SJCRH30 (cell line): Measurements from ENCODE around the gene TTYH3. TPM values are rescaled to one million over a fixed set of nuclear protein-coding genes. Genes with fewer than 3 reads are reported as not detected.
"Not testable (repeated sequence)": the region's sequence is repeated elsewhere in the genome, so short reads cannot be mapped to it uniquely, and the experiment has no call there.

Experiments
- DNase-seq, 2 experiments: peaks; one replicate each; pipeline ENCODE4 v3.0.0-alpha.2; 2015 to 2020
- H3K27ac ChIP-seq: fragments of 250-450 bp; sonication (Bioruptor Pico); 2 replicates; pipeline ENCODE4 v1.5.1; 2020; ENCODE audit warnings: mild to moderate bottlenecking, moderate library complexity
- H3K27me3 ChIP-seq: fragments of 250-450 bp; sonication (Bioruptor Pico); 2 replicates; pipeline ENCODE4 v1.5.1; 2020; ENCODE audit warnings: mild to moderate bottlenecking, moderate library complexity
- H3K36me3 ChIP-seq: fragments of 250-450 bp; sonication (Bioruptor Pico); 2 replicates; pipeline ENCODE4 v1.5.1; 2020; ENCODE audit warnings: mild to moderate bottlenecking, moderate library complexity
- H3K4me1 ChIP-seq: fragments of 250-450 bp; sonication (Bioruptor Pico); 2 replicates; pipeline ENCODE4 v1.5.1; 2020; ENCODE audit warnings: mild to moderate bottlenecking, moderate library complexity
- H3K4me3 ChIP-seq: fragments of 250-450 bp; sonication (Bioruptor Pico); 2 replicates; pipeline ENCODE4 v1.5.1; 2020; ENCODE audit warnings: mild to moderate bottlenecking, moderate library complexity
- H3K9me3 ChIP-seq: fragments of 250-450 bp; sonication (Bioruptor Pico); replicated peaks from 2 replicates; pipeline ENCODE4 v1.5.1; 2020; ENCODE audit warnings: mild to moderate bottlenecking, moderate library complexity
- total RNA-seq: library from RNA; depleted of rRNA; stranded (reverse); fragments of >200 nt; shearing (Covaris generic); gene quantifications from 2 replicates; pipeline ENCODE4 v1.2.3, GENCODE V29; 2014

The TTYH3 gene
- total RNA-seq, 1 experiment from 2014 or later, result 58.8 TPM

DNA sequence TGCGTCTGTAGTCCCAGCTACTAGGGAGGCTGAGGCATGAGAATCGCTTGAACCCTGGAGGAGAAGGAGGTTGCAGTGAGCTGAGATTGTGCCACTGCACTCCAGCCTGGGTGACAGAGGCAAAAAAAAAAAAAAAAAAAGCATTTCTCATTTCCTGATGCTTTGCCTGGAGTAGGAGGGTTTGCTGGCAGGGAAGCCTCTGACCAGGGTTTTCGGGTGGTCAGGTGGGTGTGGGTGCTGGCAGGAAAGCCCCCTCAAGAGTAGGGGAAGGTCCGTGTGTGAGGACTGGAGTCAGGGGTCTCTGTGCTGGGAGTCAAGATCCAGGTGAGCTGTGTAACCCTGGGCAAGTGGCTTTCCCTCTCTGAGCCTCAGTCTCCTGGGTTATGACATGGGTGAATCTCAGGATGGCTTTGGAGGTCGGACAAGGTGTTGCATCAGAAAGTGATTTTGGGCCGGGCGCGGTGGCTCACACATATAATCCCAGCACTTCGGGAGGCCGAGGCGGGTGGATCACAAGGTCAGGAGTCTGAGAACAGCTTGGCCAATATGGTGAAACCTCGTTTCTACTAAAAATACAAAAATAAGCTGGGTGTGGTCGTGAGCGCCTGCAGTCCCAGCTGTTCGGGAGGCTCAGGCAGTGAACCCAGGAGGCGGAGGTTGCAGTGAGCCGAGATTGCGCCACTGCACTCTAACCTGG lies 59.4 kb downstream of the TTYH3 start:
- peak; percentile 57 to 61 for DNase-seq
- no peaks in the 10 kb centered on the region for H3K36me3 ChIP-seq
- no peak overlapping the region for H3K4me3 ChIP-seq
- H3K9me3 ChIP-seq, result no peaks in the 10 kb centered on the region
- no peaks in the 10 kb centered on the region for H3K27me3 ChIP-seq
- peaks cover 38% of the 10 kb centered on the region for H3K4me1 ChIP-seq
- H3K27ac ChIP-seq, result no peak overlapping the region

DNA sequence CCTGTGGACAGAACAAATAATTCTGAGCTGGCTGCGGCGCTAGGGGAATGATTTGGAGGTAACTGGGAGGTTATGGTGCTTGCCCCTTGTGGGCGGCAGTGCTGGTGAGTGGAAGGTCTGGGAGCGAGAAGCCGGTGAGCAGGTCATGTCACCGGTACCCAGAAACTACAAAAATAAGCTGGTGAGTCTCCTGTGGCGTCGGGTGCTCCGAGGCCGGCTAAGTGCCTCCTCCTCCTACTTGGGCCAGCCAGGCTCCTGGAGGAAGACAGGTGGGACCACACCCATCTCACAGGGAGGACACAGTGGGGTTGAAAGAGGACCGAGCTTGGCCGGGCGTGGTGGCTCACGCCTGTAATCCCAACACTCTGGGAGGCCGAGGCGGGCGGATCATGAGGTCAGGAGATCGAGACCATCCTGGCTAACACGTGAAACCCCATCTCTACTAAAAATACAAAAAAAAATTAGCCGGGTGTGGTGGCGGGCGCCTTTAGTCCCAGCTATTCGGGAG lies 60.2 kb downstream of the TTYH3 start:
- peaks cover 38% of the 10 kb centered on the region for H3K4me1 ChIP-seq
- H3K36me3 ChIP-seq, H3K27ac ChIP-seq, H3K27me3 ChIP-seq, H3K9me3 ChIP-seq, H3K4me3 ChIP-seq, DNase-seq: not testable (repeated sequence)

DNA sequence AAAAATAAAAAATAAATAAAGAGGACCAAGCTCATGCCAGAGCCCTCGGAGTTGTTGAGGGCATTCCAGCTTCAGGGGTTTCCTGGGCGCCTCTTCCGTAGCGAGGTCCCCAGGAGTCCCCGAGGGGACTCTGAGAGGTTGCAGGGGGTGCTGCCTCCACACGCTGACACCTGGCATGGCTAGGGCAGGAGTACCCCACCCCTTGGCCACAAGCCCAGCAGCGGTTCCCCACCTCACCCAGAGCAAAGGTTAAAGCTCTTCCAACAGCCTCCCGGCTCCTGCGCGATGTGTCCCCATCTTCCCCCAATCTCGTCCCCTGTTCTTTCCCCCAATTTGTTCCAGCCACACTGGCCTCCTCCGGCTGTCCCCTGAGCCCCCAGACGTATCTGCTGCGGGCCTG lies 60.8 kb downstream of the TTYH3 start:
- Histone ChIP-seq H3K4me3 (no peak overlapping the region), H3K27me3 (0 out of 2 replicates have a peak, but pooled peaks cover 3% of the 10 kb centered on the region), H3K27ac (no peak overlapping the region), H3K36me3 (no peaks in the 10 kb centered on the region), H3K9me3 (no peaks in the 10 kb centered on the region), H3K4me1 (peaks cover 35% of the 10 kb centered on the region)
- DNase-seq, result no peak

GRCh38 chr7:2693420-2694121 lies 61.8 kb downstream of the TTYH3 start:
- not testable (repeated sequence) for H3K27me3 ChIP-seq, H3K4me3 ChIP-seq, DNase-seq, H3K9me3 ChIP-seq, H3K36me3 ChIP-seq, H3K27ac ChIP-seq
- peaks cover 30% of the 10 kb centered on the region for H3K4me1 ChIP-seq

DNA sequence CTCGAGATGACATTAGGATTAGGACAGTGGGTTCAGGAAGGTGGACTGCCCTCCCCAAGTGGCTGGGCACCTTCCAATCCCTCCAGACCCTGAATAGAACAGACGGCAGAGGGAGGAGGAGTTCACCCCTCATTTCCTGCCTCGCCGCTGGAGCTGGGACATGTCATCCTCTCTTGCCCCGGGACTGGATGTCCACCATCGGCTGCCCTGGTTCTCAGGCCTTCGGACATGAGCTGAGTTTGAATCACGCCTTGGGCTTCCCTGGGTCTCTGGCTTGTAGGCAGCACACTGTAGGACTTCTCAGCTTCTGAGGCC lies 62.3 kb downstream of the TTYH3 start:
- peaks cover 12% of the 10 kb centered on the region; the same call in 1 of the 2 replicates for H3K27me3 ChIP-seq
- not testable (repeated sequence) for DNase-seq, H3K4me3 ChIP-seq, H3K36me3 ChIP-seq, H3K27ac ChIP-seq, H3K9me3 ChIP-seq
- H3K4me1 ChIP-seq, result peaks cover 29% of the 10 kb centered on the region

GRCh38 chr7:2698581-2699288 lies 66.9 kb downstream of the TTYH3 start:
- H3K27me3 ChIP-seq, result peaks cover 32% of the 10 kb centered on the region

DNA sequence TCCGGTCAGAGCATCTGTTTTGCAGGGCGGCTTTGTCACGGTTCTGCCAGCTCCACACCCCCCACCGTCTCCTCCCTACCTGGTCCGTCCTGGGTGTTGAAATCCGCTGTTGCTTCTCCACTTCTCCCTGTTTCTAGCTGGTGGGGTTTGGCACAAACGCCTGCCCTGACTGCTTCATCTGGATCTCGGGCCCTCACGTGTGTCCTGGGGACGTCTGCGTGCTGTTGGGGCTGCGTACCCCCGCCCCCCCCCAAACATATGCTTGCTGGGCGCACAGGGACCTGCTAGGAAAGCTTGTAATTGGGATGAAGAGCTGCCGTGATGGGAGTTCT lies 67.5 kb downstream of the TTYH3 start:
- DNase-seq, result no peak
- H3K36me3 ChIP-seq, result no peaks in the 10 kb centered on the region

More at GRCh38 chr7:2698581-2699288, 66.9 kb downstream of the TTYH3 start:
- H3K27ac ChIP-seq, result no peak overlapping the region
- H3K9me3 ChIP-seq, result no peaks in the 10 kb centered on the region
- peaks cover 7% of the 10 kb centered on the region for H3K4me1 ChIP-seq
- H3K36me3 ChIP-seq, result no peaks in the 10 kb centered on the region
- DNase-seq, result peak in 1 of 2 experiments; percentile 59
- no peak overlapping the region for H3K4me3 ChIP-seq

GRCh38 chr7:2700141-2700850 lies 68.5 kb downstream of the TTYH3 start:
- peaks cover 32% of the 10 kb centered on the region for H3K27me3 ChIP-seq
- H3K4me3 ChIP-seq, result no peak overlapping the region
- no peak for DNase-seq
- H3K9me3 ChIP-seq, result no peaks in the 10 kb centered on the region
- H3K36me3 ChIP-seq, result no peaks in the 10 kb centered on the region
- peaks cover 13% of the 10 kb centered on the region for H3K4me1 ChIP-seq
- no peak overlapping the region for H3K27ac ChIP-seq

More for the DNA sequence above, 67.5 kb downstream of the TTYH3 start:
- H3K27me3 ChIP-seq, result peaks cover 32% of the 10 kb centered on the region
- no peak overlapping the region for H3K27ac ChIP-seq
- H3K9me3 ChIP-seq, result no peaks in the 10 kb centered on the region
- H3K4me3 ChIP-seq, result no peak overlapping the region
- H3K4me1 ChIP-seq, result peaks cover 7% of the 10 kb centered on the region

DNA sequence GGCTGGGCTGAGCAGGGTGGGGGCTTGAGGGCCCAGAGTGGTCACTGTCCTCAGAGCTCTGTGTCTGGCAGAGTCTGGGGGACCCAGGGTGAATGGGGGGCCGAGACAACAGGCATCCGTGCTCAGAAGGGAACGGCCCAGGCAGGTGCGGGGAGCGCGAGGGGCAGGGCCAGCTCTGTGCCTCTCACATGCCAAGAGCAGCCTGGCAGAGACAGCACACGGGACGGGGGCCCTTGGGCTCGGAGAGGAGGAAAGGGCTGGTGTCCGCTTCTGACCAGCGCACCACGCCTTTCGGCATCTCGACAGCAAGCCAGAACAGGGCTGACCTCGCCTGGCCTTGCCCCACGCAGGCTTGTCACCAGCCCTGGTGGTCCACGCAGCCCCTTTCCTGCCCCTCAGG lies 69.6 kb downstream of the TTYH3 start:
- Histone ChIP-seq H3K27ac (no peak overlapping the region), H3K36me3 (no peaks in the 10 kb centered on the region), H3K27me3 (peaks cover 32% of the 10 kb centered on the region), H3K4me3 (no peak overlapping the region), H3K9me3 (no peaks in the 10 kb centered on the region), H3K4me1 (peaks cover 25% of the 10 kb centered on the region)
- no peak for DNase-seq

DNA sequence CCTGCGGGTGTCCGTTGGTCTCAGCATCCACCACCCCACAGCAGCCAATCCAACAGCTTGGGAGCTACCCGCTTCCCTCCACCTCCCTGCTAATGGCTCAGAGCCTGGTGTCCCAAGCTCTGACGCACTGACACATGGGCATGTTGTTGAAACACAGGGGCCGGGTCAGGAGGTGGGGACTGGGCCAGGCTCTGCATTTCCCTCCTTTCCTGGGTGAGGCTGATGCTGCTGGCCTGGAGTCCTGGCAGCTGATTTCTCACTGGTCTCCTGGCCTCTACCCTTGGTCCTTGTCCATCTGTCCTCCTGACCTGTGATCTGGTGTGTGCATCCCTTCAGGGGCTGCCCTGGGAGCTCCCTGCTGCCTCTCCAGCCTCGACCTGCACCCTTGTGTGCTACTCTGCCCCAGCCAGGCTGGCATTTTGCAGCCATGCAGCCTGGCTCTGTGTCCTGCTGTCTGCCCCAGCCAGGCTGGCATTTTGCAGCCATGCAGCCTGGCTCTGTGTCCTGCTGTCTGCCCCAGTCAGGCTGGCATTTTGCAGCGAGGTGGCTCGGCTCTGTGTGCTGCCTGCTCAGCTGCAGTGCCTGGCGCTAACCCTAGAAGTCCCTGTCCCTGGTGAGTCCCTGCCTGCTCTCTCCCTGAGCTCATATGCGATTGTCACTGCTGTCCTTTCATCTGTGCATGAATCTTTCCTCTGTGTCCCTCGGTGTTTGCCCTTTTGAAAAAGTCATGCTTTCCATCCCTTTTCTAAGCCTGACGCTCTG lies 70.2 kb downstream of the TTYH3 start:
- no peak overlapping the region for H3K27ac ChIP-seq
- H3K4me3 ChIP-seq, result no peak overlapping the region
- H3K9me3 ChIP-seq, result no peaks in the 10 kb centered on the region
- H3K27me3 ChIP-seq, result peaks cover 29% of the 10 kb centered on the region
- no peak for DNase-seq
- H3K36me3 ChIP-seq, result no peaks in the 10 kb centered on the region
- H3K4me1 ChIP-seq, result peaks cover 31% of the 10 kb centered on the region

GRCh38 chr7:2702594-2702957 lies 70.8 kb downstream of the TTYH3 start:
- Histone ChIP-seq H3K36me3 (no peaks in the 10 kb centered on the region), H3K4me1 (peaks cover 36% of the 10 kb centered on the region), H3K9me3 (no peaks in the 10 kb centered on the region), H3K4me3 (no peak overlapping the region), H3K27me3 (peaks cover 29% of the 10 kb centered on the region), H3K27ac (no peak overlapping the region)
- DNase-seq, result no peak

- H3K9me3 ChIP-seq, result no peaks in the 10 kb centered on the region
- no peaks in the 10 kb centered on the region for H3K36me3 ChIP-seq
- peaks cover 15% of the 10 kb centered on the region for H3K27me3 ChIP-seq
- peaks cover 30% of the 10 kb centered on the region for H3K4me1 ChIP-seq
- DNase-seq, result peak; percentile 72 to 83
- H3K27ac ChIP-seq, result peak overlapping the region; percentile 53
- H3K4me3 ChIP-seq, result no peak overlapping the region
Observed at GRCh38 chr7:2705371-2706096, 73.7 kb downstream of the TTYH3 start.

GRCh38 chr7:2706685-2707126 lies 74.9 kb downstream of the TTYH3 start:
- H3K27me3 ChIP-seq, result peaks cover 12% of the 10 kb centered on the region
- peak overlapping the region; percentile 53 for H3K27ac ChIP-seq
- H3K9me3 ChIP-seq, result no peaks in the 10 kb centered on the region
- DNase-seq, result peak; percentile 79 to 90
- no peak overlapping the region for H3K4me3 ChIP-seq
- peaks cover 30% of the 10 kb centered on the region for H3K4me1 ChIP-seq
- no peaks in the 10 kb centered on the region for H3K36me3 ChIP-seq
